ENCODE measurements around the gene TMEM121B.
"Not testable (repeated sequence)": the region's sequence is repeated elsewhere in the genome, so short reads cannot be mapped to it uniquely, and the experiment has no call there.

Gene TMEM121B

GRCh38 chr22:17121233-17122195 is at the start of gene TMEM121B:
Gene TMEM121B, minus strand, starts transcription at chr22:17121360. Its CDS starts 233 bp downstream, at chr22:17121127.
- no peak for DNase-seq

GRCh38 chr22:17167486-17167885 is 46.3 kb upstream of the TMEM121B start:
- DNase-seq, result no peak

DNA sequence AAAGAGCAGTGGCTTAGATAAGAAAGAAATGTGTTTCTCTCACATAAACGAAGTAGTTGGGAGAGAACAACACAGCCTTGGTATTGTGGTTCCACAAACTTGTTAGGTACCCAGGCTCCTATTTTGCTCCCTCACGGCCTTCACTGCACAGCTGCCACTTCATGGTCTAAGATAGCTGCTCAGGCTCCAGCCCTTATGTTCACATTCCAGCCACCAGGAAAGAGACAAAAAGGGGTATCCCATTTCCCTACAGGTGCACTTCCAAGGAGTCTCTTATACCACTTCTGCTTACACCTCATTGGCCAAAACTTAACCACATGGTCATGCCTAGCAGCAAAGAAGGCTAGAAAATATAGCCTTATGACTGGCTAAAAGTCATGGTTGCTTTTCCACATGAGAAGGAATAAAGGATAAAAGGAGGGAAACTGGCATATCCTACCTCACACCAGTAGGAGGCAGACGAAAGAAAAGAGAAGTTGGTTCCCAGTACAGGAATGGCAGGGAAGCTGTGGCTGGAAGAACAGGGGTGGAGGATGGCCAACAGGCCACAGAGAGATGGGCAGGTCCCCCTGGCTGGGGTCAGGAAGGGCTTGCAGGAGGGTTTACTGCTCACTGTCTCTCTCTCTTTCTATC is 43.3 kb upstream of the TMEM121B start:
- DNase-seq, result no peak

DNA sequence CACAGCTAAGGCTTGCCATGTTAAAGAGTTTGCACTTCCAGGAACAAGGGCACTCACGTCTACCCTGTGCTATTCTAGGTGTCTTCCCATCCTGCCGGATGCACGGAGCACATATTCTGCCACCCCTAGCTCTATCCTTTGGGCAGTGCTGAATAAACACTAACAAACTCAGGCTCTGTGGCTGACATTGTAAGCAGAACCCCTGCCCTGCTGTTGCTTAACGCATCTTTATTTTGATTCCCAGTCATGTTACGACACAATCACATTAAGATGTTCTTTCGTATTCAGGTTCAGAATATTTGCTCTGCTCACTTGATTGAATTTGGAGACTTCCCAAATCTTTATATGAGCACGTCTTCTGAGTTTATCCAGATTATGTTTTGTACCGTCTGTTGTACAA is 41.6 kb upstream of the TMEM121B start:
- DNase-seq, result no peak

DNA sequence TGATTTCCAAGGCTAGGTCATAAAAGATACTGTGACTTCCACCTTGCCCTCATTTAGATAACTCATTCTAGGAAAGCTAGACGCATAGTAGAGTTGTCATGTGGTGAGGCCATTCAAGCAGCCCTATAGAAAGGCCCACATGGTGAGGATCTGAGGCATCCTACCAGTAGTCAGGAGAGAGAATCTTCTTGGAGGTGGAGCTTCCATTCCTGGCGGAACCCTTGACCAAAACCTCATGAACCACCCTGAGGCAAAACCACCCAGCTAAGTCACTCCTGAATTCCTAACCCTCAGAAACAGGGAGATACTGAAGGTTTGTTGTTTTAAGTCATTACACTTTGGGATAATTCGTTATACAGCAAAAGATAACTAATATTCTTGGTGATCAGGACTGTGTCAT is 40.8 kb upstream of the TMEM121B start:
- DNase-seq, result no peak

- no peak for DNase-seq
Measured at GRCh38 chr22:17159504-17159951, 38.4 kb upstream of the TMEM121B start.

DNA sequence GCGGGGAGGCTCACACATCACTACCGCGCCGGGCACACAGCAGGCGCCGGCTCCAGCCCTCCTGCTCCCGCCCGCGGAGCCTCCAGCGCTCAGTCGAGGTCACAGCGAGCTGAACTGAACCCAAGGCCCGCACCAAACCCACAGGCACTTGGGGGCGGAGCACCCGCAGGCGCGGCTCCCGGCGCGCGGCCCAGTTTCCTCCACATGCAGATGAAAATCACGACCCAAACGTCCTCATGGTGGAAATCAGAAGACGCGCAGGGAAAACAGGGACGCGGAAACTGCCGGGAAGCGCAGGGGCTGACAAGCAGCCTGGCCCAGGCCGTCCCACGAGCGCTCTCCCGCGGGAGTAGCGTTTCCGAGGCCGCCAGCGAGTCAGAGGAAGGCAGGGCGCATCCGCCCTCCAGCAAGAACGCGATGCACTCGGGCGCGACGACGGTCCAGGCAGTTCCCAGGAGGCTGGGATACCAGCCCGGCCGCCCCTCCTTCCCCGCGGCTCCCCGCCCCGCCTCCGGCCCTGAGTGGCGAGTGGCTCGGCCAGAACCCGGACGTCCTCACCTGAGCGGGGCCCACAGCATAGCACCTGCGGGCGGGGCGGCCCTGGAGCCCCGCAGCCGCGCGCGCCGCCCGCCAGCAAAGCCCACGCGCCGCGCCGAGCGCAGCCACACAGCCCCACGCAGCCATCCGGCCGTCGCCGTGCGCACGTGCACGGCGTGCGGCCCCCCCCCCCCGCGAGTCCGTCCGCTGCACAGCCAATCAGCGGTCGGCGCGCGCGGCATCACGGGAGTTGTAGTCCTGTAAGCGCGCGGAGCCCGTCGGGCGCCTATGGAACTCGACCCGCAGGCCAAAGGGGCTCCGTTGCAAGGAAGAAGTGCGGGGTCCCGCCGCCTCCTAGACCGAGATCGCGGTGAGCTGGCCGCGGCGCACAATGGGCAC is 37.7 kb upstream of the TMEM121B start, which contains the start of gene HDHD5:
HDHD5 (minus strand) TSS at position 710 of the 936 bp plus-strand sequence; CDS start at position 684, 26 bp downstream.
- DNase-seq, result peak; percentile 62

GRCh38 chr22:17158176-17158567 is 37.0 kb upstream of the TMEM121B start:
- no peak for DNase-seq

DNA sequence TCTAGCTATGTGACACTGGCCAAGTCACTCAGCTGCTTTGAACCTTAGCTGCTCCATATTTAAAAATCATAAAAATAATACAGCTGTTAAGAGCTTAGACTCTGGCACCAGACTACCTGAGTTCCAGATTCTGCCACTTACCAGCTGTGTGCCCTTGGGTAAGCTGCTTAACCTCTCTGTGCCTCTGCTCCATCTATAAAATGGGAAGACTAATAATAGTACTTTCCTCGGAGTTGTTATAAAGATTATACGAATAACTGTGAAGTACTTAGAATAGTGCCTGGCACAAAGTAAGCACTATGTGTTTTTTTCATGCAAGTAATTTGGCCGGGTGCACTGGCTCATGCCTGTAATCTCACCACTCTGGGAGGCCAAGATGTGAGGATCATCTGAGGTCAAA is 36.6 kb upstream of the TMEM121B start:
- no peak for DNase-seq

GRCh38 chr22:17155941-17156340 is 34.8 kb upstream of the TMEM121B start:
- no peak for DNase-seq

DNA sequence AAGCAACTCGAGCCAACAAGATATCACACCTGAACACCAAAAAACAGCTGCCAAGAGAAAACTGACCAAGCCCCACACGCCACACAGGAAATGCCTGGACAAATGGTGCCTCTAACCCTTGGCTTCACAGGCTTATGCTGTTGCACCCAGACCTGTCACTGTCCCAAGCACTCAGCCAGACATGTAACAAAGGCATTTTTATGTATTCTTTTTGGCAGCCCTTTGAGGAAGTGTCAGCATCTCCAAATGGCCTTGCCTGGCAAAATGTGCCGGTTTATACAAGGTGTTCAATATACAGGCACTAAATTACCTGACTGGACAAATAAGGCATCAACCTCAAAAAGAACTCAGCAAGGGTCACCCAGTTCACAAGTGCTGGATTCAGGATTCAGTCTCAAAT is 31.8 kb upstream of the TMEM121B start:
- no peak for DNase-seq

DNA sequence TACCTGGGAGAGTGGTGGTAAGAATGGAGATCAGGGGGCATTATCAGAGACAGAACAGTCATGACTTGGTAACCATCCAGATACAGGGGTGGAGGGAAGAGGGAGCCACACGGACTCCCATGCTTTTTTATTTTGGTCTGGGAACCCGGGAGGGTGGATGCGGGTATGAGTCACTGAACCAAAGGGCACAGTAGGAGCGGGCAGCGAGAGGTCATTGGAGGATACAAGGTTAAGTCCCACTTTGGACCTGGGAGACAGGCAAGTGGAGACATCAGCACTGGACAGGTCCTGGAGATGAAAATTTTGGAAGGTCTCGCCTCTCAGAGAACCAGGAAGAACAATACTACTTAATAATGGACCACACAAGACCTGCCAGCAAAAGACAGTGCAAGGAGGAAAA is 31.2 kb upstream of the TMEM121B start:
- no peak for DNase-seq

DNA sequence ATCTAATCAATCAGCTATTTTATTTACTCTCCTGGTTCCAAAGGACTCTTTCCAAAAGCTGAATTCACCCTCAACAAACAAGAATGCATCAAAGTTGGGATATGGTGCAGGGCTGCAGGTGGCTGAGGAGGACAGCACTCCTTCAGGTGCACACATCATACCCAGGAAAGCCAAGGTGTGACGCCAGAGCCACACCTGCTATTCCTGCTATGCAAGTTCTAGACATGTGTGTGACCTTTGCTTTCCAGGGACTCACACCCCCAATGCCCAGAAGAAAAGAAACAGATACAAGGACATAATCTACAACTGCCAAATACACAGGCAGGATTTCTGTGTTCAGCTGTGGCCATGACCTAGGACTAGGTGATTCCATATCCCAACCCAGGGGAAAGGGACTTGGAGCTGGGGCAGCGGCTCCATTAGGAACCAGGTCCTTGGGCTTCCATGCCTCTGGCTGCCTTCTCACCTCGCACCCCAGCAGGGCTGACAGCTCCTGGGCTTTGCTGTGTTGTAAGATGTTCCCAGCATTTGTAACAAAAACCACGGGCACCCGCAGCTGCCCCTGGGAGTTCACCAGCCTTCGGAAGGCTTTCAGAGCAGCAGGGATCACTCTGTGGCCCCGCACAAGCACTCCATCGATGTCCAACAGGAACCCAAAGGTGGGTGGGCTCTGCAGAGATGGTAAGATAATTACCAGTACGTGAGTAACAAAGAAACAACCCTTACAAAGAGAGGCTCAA is 28.1 kb upstream of the TMEM121B start:
- DNase-seq, result no peak

- DNase-seq, result not testable (repeated sequence)
Measured at GRCh38 chr22:17147458-17147857, 26.3 kb upstream of the TMEM121B start.

DNA sequence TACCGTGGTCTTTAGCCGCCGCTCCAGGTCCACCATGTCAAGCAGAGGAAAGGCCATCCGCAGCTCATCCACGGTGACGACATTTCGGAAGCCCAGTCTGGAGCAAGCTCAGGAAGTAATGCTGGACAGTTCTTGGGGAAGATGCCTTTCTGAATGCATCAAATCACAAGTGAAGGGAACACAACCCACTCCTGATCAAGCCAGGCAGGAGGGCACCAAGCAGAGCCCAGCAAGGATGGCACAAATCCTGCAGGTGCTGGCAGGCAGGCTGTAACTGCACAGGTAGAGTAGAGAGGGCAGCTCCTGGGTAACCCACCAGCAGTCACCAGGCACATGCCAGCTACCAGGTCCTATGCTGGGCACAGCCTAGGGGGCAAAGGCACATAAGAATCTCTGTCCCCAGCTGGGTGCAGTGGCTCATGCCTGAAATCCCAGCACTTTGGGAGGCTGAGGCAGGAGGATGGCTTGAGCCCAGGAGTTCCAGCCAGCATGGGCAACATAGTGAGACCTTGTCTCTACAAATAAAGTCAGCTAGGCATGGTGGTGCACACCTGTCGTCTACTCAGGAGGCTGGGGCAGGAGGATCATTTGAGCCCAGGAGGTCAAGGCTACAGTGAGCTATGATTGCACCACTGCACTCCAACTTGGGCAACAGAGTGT is 24.0 kb upstream of the TMEM121B start:
- no peak for DNase-seq

GRCh38 chr22:17143826-17144225 is 22.7 kb upstream of the TMEM121B start:
- no peak for DNase-seq

DNA sequence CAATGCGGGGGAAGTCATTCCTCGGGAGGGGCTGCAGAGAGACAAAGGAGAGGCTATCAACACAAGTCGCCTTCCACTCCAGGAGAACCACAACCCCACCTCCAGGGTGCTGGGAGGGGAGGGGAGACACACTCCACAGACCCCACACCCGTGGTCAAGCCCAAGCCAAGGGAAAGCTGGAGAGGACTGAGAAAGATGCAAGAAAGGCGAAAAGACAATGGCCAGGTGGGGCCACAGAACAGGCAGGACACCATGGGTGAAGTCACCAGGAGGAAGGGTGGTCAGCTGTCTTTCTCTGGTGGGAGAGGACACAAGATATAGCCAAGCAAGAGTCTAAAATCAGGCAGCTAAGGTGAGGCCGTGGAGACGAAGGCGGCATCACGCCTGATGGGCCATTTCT is 21.9 kb upstream of the TMEM121B start:
- no peak for DNase-seq

DNA sequence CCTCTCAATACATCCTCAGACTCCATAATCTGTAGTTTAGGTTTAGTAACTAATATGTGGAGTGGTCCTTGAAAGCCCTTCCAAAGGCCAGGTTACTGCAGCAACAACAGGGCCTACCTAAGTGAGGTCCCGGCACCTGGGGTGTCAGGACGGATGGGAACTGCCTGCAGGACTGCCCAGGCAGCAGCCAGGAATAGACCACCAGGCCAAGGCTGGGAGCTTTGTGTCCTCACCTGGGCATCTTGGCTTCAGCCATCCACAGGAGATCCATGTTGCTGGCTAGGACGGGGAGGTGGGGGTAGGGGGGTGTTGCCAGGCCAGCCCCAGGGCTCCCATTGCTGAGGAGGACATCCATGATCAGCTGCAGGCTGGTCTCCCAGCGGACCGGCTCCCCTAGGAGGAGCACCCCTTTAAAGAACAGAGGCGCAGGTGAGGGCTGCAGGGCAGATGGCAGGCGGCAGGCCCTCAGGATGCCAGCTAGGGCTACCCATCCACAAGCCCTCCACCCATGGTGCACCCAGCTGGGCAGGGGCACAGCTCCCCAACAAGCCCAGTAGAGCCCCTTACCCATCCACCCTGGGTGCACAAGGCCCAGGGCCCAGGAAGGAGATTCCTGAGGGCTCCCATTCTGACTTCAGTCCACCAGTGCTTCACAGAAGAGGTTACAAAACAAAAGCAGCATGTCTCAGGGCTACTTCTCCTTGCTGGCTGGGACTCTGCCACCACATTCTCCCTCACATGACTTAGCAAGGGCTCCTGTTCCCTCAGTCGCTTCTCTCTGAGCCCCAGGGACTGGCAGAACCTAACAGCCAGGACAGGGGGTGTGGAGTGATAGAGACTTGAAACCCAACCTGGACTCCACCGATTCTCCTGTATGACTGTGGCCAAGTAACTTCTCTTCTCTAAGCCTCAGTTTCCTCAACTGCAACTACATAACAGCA is 19.9 kb upstream of the TMEM121B start:
- no peak for DNase-seq

DNA sequence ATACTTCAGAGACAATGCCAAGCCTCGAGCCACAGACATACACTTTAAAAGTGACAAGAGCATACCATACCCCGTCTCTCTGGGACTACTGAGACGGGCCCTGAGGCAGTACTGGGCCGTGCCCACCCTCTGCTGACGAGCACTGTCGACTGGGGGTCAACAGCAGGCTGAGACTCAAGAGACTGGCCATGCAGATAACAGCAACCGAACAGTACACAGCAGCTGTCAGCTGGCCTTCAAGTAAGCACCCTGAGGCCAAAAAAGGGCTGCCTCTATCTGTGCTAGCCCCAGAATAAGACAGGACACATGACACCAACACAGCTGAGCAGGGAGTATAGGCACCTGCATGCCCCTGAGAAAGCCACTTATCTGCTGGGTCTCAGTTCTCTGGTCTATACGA is 18.9 kb upstream of the TMEM121B start:
- DNase-seq, result no peak

- no peak for DNase-seq
Measured at GRCh38 chr22:17138513-17138912, 17.4 kb upstream of the TMEM121B start.
